ENCODE data around the gene SHH.

- TF ChIP-seq CTCF (conservative IDR thresholded peaks at IDR 0.05) = no peak
- no peak for TF ChIP-seq ZFX (IDR thresholded peaks at IDR 0.05)
Observed at GRCh38 chr7:155764438-155764793, 47.8 kb downstream of the SHH start.

All from C4-2B (cell line).